Smooth muscle cell (in vitro differentiated cells): ENCODE data around the gene GNB1. TPM values are rescaled to one million over a fixed set of nuclear protein-coding genes. Genes with fewer than 3 reads are reported as not detected.

Experiments
- DNase-seq: peaks from one replicate; lab custom pipeline; 2025; ENCODE audit not compliant: unreplicated experiment; lab: John Stamatoyannopoulos, UW
- H2AFZ ChIP-seq: fragments of 200-600 bp; sonication (generic); 2 replicates; pipeline ENCODE4 v1.6.0; 2016; ENCODE audit warnings: antibody characterized with exemption, low read depth, mild to moderate bottlenecking
- H3F3A ChIP-seq: fragments of 200-600 bp; sonication (generic); 2 replicates; pipeline ENCODE4 v1.6.0; 2017; ENCODE audit warnings: antibody characterized with exemption, low read depth
- H3K27ac ChIP-seq: fragments of 200-600 bp; sonication (generic); 2 replicates; pipeline ENCODE4 v1.5.1; 2016; ENCODE audit warnings: low read depth, mild to moderate bottlenecking
- H3K27me3 ChIP-seq: fragments of 200-600 bp; sonication (generic); 2 replicates; pipeline ENCODE4 v1.6.1; 2016; ENCODE audit warnings: low read depth, mild to moderate bottlenecking
- H3K36me3 ChIP-seq: fragments of 200-600 bp; sonication (generic); 2 replicates; pipeline ENCODE4 v1.5.1; 2016; ENCODE audit warnings: low read depth
- H3K4me1 ChIP-seq: fragments of 200-600 bp; sonication (generic); 2 replicates; pipeline ENCODE4 v1.5.1; 2016; ENCODE audit warnings: low read depth
- H3K4me2 ChIP-seq: fragments of 200-600 bp; sonication (generic); 2 replicates; pipeline ENCODE4 v1.6.0; 2016; ENCODE audit warnings: mild to moderate bottlenecking
- H3K4me3 ChIP-seq: fragments of 200-600 bp; sonication (generic); 2 replicates; pipeline ENCODE4 v1.5.1; 2016; ENCODE audit warnings: mild to moderate bottlenecking
- H3K79me2 ChIP-seq: fragments of 200-600 bp; sonication (generic); 2 replicates; pipeline ENCODE4 v1.6.0; 2016; ENCODE audit warnings: low read depth, mild to moderate bottlenecking
- H3K9ac ChIP-seq: fragments of 200-600 bp; sonication (generic); 2 replicates; pipeline ENCODE4 v1.6.0; 2016; ENCODE audit warnings: low read depth
- H3K9me3 ChIP-seq: fragments of 200-600 bp; sonication (generic); replicated peaks from 2 replicates; pipeline ENCODE4 v1.5.1; 2016; ENCODE audit warnings: low read depth
- H4K20me1 ChIP-seq: fragments of 200-600 bp; sonication (generic); 2 replicates; pipeline ENCODE4 v1.6.0; 2016; ENCODE audit warnings: low read depth
- CTCF ChIP-seq: fragments of 200-600 bp; sonication (generic); IDR thresholded peaks from 2 replicates; pipeline ENCODE4 v1.5.1; 2017; ENCODE audit warnings: borderline replicate concordance, mild to moderate bottlenecking, antibody characterized with exemption; ENCODE audit not compliant: insufficient read depth, poor library complexity, severe bottlenecking
- WGBS: methylation state at CpG from one replicate; pipeline ENCODE4 v1.1.7; 2016; ENCODE audit warnings: low lambda C conversion rate; 5-methylcytosine and 5-hydroxymethylcytosine counted together
- polyA plus RNA-seq: library from polyadenylated mRNA; unstranded; fragments of >200 nt; fragmentation: Nextera tagmentation; extraction: Ambion mirVana; gene quantifications from 2 replicates; pipeline ENCODE4 v1.2.1, GENCODE V29; 2016
- total RNA-seq: library from RNA; depleted of rRNA; stranded (reverse); fragments of >200 nt; gene quantifications from 2 replicates; pipeline ENCODE4 v1.2.3, GENCODE V29; 2014

Gene GNB1
- total and polyA plus RNA-seq, 2 experiments from 2014 or later, result 208 to 293 TPM

- Histone ChIP-seq H3K4me3 (no peak overlapping the region), H3K9me3 (no peaks in the 10 kb centered on the region), H3K4me1 (no peaks in the 10 kb centered on the region), H2AFZ (no peak overlapping the region), H3K36me3 (no peaks in the 10 kb centered on the region), H4K20me1 (peaks cover 100% of the 10 kb centered on the region), H3K4me2 (no peak overlapping the region), H3K27ac (no peak overlapping the region), H3K9ac (no peak overlapping the region), H3K27me3 (no peaks in the 10 kb centered on the region), H3K79me2 (peaks cover 100% of the 10 kb centered on the region), H3F3A (peaks cover 7% of the 10 kb centered on the region)
- no peak for DNase-seq
- 100% methylated on average over 1 of the region's 1 CpG for WGBS
- TF ChIP-seq CTCF, result no peak
Measured at GRCh38 chr1:1875932-1876331, 15.0 kb downstream of the GNB1 start.

GRCh38 chr1:1874901-1875300, 16.0 kb downstream of the GNB1 start:
- TF ChIP-seq CTCF, result no peak
- H3K27me3 ChIP-seq, result no peaks in the 10 kb centered on the region
- H3K79me2 ChIP-seq, result peaks cover 100% of the 10 kb centered on the region
- WGBS, result 100% methylated on average over 7 of the region's 7 CpGs
- H3K4me1 ChIP-seq, result no peaks in the 10 kb centered on the region
- no peak for DNase-seq
- H3K4me2 ChIP-seq, result no peak overlapping the region
- no peak overlapping the region for H2AFZ ChIP-seq
- H3K9me3 ChIP-seq, result no peaks in the 10 kb centered on the region
- no peak overlapping the region for H3K4me3 ChIP-seq
- H4K20me1 ChIP-seq, result peaks cover 100% of the 10 kb centered on the region
- H3K9ac ChIP-seq, result no peak overlapping the region
- H3K27ac ChIP-seq, result no peak overlapping the region
- no peaks in the 10 kb centered on the region for H3K36me3 ChIP-seq
- H3F3A ChIP-seq, result peaks cover 7% of the 10 kb centered on the region

- no peak for TF ChIP-seq CTCF
- Histone ChIP-seq H2AFZ (no peak overlapping the region), H3K9me3 (no peaks in the 10 kb centered on the region), H3K36me3 (no peaks in the 10 kb centered on the region), H3K79me2 (peaks cover 100% of the 10 kb centered on the region), H3K27ac (no peak overlapping the region), H3K27me3 (no peaks in the 10 kb centered on the region), H3F3A (peaks cover 11% of the 10 kb centered on the region), H3K4me1 (no peaks in the 10 kb centered on the region), H3K4me2 (no peak overlapping the region), H4K20me1 (peaks cover 100% of the 10 kb centered on the region), H3K4me3 (no peak overlapping the region), H3K9ac (no peak overlapping the region)
- WGBS, result 79% methylated on average over 2 of the region's 2 CpGs
- no peak for DNase-seq
Measured at GRCh38 chr1:1873186-1873585, 17.7 kb downstream of the GNB1 start.

GRCh38 chr1:1872329-1872994, 18.4 kb downstream of the GNB1 start:
- Histone ChIP-seq H2AFZ (no peak overlapping the region), H3K79me2 (peaks cover 100% of the 10 kb centered on the region), H3F3A (peaks cover 6% of the 10 kb centered on the region), H3K9ac (no peak overlapping the region), H3K9me3 (no peaks in the 10 kb centered on the region), H3K27me3 (no peaks in the 10 kb centered on the region), H3K27ac (no peak overlapping the region), H3K4me3 (no peak overlapping the region), H3K36me3 (no peaks in the 10 kb centered on the region), H4K20me1 (peaks cover 100% of the 10 kb centered on the region), H3K4me2 (no peak overlapping the region), H3K4me1 (no peaks in the 10 kb centered on the region)
- WGBS, result 97% methylated on average over 11 of the region's 11 CpGs
- no peak for TF ChIP-seq CTCF
- no peak for DNase-seq
